ENCODE data around the gene ARL16. TPM values are rescaled to one million over a fixed set of nuclear protein-coding genes. Genes with fewer than 3 reads are reported as not detected.

The ARL16 gene
- total RNA-seq, 2 experiments from 2014 or later, result 17.7 to 18.5 TPM

GRCh38 chr17:81701288-81702071 is 17.9 kb upstream of the ARL16 start:
- ChIA-PET POLR2A (interaction anchor here (1.3 to 2.7 kb wide), 3 partner anchors 12 to 132 kb away, joined by 4 to 13 read pairs (median 10); partner anchors contain the start of genes ARL16, HGS and MCRIP1), CTCF (interaction anchor here (0.5 to 3.8 kb wide), 7 partner anchors 12 to 690 kb away, joined by 3 to 26 read pairs (median 4); partner anchors contain the start of genes ARL16 and HGS)

GRCh38 chr17:81700353-81701287 is 17.0 kb upstream of the ARL16 start:
- CTCF ChIA-PET, result interaction anchor here (0.5 to 3.8 kb wide), 2 partner anchors 17 to 156 kb away, joined by 3 to 26 read pairs; partner anchors contain the start of genes ARL16 and HGS

GRCh38 chr17:81697261-81698044 is 13.9 kb upstream of the ARL16 start:
- CTCF ChIA-PET, result no interaction called here
- POLR2A ChIA-PET, result no interaction called here

More at GRCh38 chr17:81700353-81701287, 17.0 kb upstream of the ARL16 start:
- POLR2A ChIA-PET, result no interaction called here

- ChIA-PET CTCF (interaction anchor here (1.4 kb wide), 1 partner anchor 14 kb away, joined by 5 read pairs; the partner anchor contains the start of genes ARL16 and HGS), POLR2A (no interaction called here)
Observed at GRCh38 chr17:81696218-81696941, 12.8 kb upstream of the ARL16 start.

- ChIA-PET POLR2A (interaction anchor here (1.0 kb wide), 1 partner anchor 12 kb away, joined by 3 read pairs; no protein-coding TSS in a partner anchor), CTCF (interaction anchor here (1.4 kb wide), 1 partner anchor 13 kb away, joined by 5 read pairs; the partner anchor contains the start of genes ARL16 and HGS)
Observed at GRCh38 chr17:81695801-81696200, 12.2 kb upstream of the ARL16 start.

GRCh38 chr17:81695211-81695610 is 11.6 kb upstream of the ARL16 start:
- POLR2A ChIA-PET, result interaction anchor here (1.0 kb wide), 1 partner anchor 13 kb away, joined by 3 read pairs; no protein-coding TSS in a partner anchor
- CTCF ChIA-PET, result interaction anchor here (1.4 kb wide), 1 partner anchor 12 kb away, joined by 5 read pairs; the partner anchor contains the start of genes ARL16 and HGS

- POLR2A ChIA-PET, result interaction anchor here (1.0 kb wide), 1 partner anchor 13 kb away, joined by 3 read pairs; no protein-coding TSS in a partner anchor
- CTCF ChIA-PET, result no interaction called here
Observed at GRCh38 chr17:81694810-81695209, 11.2 kb upstream of the ARL16 start.

- POLR2A ChIA-PET, result interaction anchor here (0.6 to 0.9 kb wide), 2 partner anchors 9 to 28 kb away, joined by 3 read pairs; no protein-coding TSS in a partner anchor
- CTCF ChIA-PET, result interaction anchor here (1.1 kb wide), 1 partner anchor 10 kb away, joined by 3 read pairs; the partner anchor contains the start of genes ARL16 and HGS
Observed at GRCh38 chr17:81693509-81694210, 10.1 kb upstream of the ARL16 start.

- POLR2A ChIA-PET, result no interaction called here
- CTCF ChIA-PET, result interaction anchor here (1.6 kb wide), 1 partner anchor 12 kb away, joined by 4 read pairs; no protein-coding TSS in a partner anchor
Observed at GRCh38 chr17:81691608-81692007, 8.0 kb upstream of the ARL16 start.

GRCh38 chr17:81691196-81691595 is 7.6 kb upstream of the ARL16 start:
- ChIA-PET POLR2A (no interaction called here), CTCF (interaction anchor here (1.6 kb wide), 1 partner anchor 13 kb away, joined by 4 read pairs; no protein-coding TSS in a partner anchor)

GRCh38 chr17:81690549-81690948 is 7.0 kb upstream of the ARL16 start:
- ChIA-PET CTCF (interaction anchor here (1.6 kb wide), 1 partner anchor 14 kb away, joined by 4 read pairs; no protein-coding TSS in a partner anchor), POLR2A (interaction anchor here (1.5 kb wide), 1 partner anchor 12 kb away, joined by 4 read pairs; no protein-coding TSS in a partner anchor)

GRCh38 chr17:81690066-81690465 is 6.5 kb upstream of the ARL16 start:
- ChIA-PET POLR2A (interaction anchor here (1.5 kb wide), 1 partner anchor 12 kb away, joined by 4 read pairs; no protein-coding TSS in a partner anchor), CTCF (interaction anchor here (1.6 kb wide), 1 partner anchor 14 kb away, joined by 4 read pairs; no protein-coding TSS in a partner anchor)

- ChIA-PET CTCF (no interaction called here), POLR2A (no interaction called here)
Observed at GRCh38 chr17:81688616-81689015, 5.0 kb upstream of the ARL16 start.

- ChIA-PET CTCF (no interaction called here), POLR2A (interaction anchor here (0.6 kb wide), 1 partner anchor 36 kb away, joined by 3 read pairs; no protein-coding TSS in a partner anchor)
Observed at GRCh38 chr17:81687770-81688541, 4.4 kb upstream of the ARL16 start.

GRCh38 chr17:81686614-81687013 is 3.0 kb upstream of the ARL16 start:
- POLR2A ChIA-PET, result no interaction called here
- CTCF ChIA-PET, result no interaction called here

GRCh38 chr17:81685108-81685507 is 1.5 kb upstream of the ARL16 start:
- CTCF ChIA-PET, result interaction anchor here (1.1 to 5.3 kb wide), 4 partner anchors 11 to 18 kb away, joined by 3 to 26 read pairs (median 4); partner anchors contain the start of gene MRPL12
- POLR2A ChIA-PET, result interaction anchor here (0.6 to 1.5 kb wide), 4 partner anchors 14 to 43 kb away, joined by 3 to 10 read pairs (median 4); no protein-coding TSS in a partner anchor
